NCI-H446 treated with DMSO at 0.1 percent for 48 hours (cell line): Measurements from ENCODE around the gene TRPV3.
"Not testable (repeated sequence)": the region's sequence is repeated elsewhere in the genome, so short reads cannot be mapped to it uniquely, and the experiment has no call there.

ENCODE experiments used
- DNase-seq: peaks from one replicate; lab custom pipeline; 2025; lab: John Stamatoyannopoulos, UW

Gene TRPV3

GRCh38 chr17:3472137-3472536, 85.5 kb downstream of the TRPV3 start:
- no peak for DNase-seq

GRCh38 chr17:3471599-3471998, 86.0 kb downstream of the TRPV3 start, which contains the start of gene SPATA22:
Gene SPATA22 (minus strand): TSS chr17:3471819. CDS start chr17:3469325, 2,494 bp downstream.
- DNase-seq, result no peak

- no peak for DNase-seq
Observed at GRCh38 chr17:3469529-3469928, 88.1 kb downstream of the TRPV3 start.

GRCh38 chr17:3466355-3466754, 91.3 kb downstream of the TRPV3 start:
- not testable (repeated sequence) for DNase-seq
